ENCODE measurements around the gene SOX8. TPM values are rescaled to one million over a fixed set of nuclear protein-coding genes. Genes with fewer than 3 reads are reported as not detected.
"Not testable (repeated sequence)": the region's sequence is repeated elsewhere in the genome, so short reads cannot be mapped to it uniquely, and the experiment has no call there.

SOX8 gene
- total and polyA plus RNA-seq, 10 of the 15 experiments (the other 5 are each of a cell fraction or from before 2014, with no cell fraction given) = not detected

DNA sequence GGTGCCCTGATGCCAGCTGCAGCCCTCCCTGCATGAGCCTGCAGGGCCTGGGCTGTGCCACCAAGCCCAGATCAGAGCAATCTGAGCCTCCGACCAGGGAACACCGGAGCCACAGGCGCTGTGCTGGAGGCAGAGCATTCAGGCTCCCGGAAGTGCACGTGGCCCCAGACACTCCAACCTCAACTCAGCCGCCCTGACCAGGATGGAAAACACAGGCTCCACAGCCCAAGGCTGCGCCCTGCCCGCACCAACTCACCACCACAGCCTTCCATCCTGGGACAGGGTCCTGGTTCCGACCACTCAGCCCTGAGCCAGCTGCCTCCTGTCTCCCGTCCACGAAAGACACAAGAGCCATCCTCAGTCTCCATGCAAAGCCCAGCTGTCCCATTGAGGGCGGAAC is 29.2 kb upstream of the SOX8 start:
- intact Hi-C loops (cut with micrococcal nuclease; ENCODE audit: unreplicated experiment) = no loop called here
- 65% methylated on average over 12 of the region's 12 CpGs for WGBS (ENCODE audit: insufficient coverage, insufficient replicate concordance, low lambda C conversion rate, missing lambda C conversion rate)

DNA sequence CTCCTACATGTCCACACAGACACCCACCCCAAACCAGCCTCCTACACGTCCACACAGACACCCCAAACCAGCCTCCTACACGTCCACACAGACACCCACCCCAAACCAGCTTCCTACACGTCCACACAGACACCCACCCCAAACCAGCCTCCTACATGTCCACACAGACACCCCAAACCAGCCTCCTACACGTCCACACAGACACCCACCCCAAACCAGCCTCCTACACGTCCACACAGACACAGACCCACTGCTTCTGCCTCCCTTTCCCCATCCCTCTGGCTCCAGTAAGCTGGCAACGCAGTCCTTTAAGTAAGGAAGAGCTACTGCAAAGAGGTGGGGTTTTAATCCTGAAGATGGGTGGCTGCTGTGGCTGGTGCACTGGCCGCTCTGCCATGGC is 27.8 kb upstream of the SOX8 start:
- FAIRE-seq; H3K79me2 ChIP-seq (ENCODE audit: control insufficient read depth, insufficient read depth, low read length); H3K4me3 ChIP-seq; H3K4me2 ChIP-seq (ENCODE audit: control insufficient read depth, insufficient read depth); H4K20me1 ChIP-seq (ENCODE audit: control insufficient read depth, insufficient read depth); H2AFZ ChIP-seq (ENCODE audit: control insufficient read depth, low read depth, low read length); BruUV-seq (replicated peaks); RAD21 ChIA-PET (ENCODE audit: unreplicated experiment); POLR2A ChIA-PET; CTCF ChIA-PET; SMC1A ChIA-PET (ENCODE audit: uncharacterized antibody, unreplicated experiment); in situ Hi-C loops (cut with MboI); H3K9me3 ChIP-seq (replicated peaks; ENCODE audit: control insufficient read depth, insufficient read depth, low read length); intact Hi-C loops (cut with micrococcal nuclease; ENCODE audit: unreplicated experiment); H3K27ac ChIP-seq (ENCODE audit: control insufficient read depth, insufficient read depth); DNase-seq (ENCODE audit: low read depth, low spot score); ATAC-seq; H3K4me1 ChIP-seq (ENCODE audit: control insufficient read depth, insufficient read depth, low read length); H3K36me3 ChIP-seq (ENCODE audit: control insufficient read depth in 2 of 2, insufficient read depth in 2 of 2, low read length in 1 of 2); H3K9ac ChIP-seq (ENCODE audit: control insufficient read depth, insufficient read depth, low read length); H3K27me3 ChIP-seq (replicated peaks in 1 of 2; ENCODE audit: control insufficient read depth in 2 of 2, insufficient read depth in 2 of 2, low read length in 1 of 2): not testable (repeated sequence)
- WGBS (ENCODE audit: insufficient coverage, insufficient replicate concordance, low lambda C conversion rate, missing lambda C conversion rate) = 21% methylated on average over 4 of the region's 7 CpGs

More for the DNA sequence above, 29.2 kb upstream of the SOX8 start:
- DNase-seq (ENCODE audit: low read depth, low spot score) (no peak), ATAC-seq (no peak), FAIRE-seq (no peak)
- Histone ChIP-seq H3K4me3 (no peak overlapping the region), H3K27ac (ENCODE audit: control insufficient read depth, insufficient read depth) (no peak overlapping the region), H3K27me3 (replicated peaks in 1 of 2; ENCODE audit: control insufficient read depth in 2 of 2, insufficient read depth in 2 of 2, low read length in 1 of 2) (no peaks in the 10 kb centered on the region), H3K9ac (ENCODE audit: control insufficient read depth, insufficient read depth, low read length) (no peak overlapping the region), H3K4me2 (ENCODE audit: control insufficient read depth, insufficient read depth) (no peak overlapping the region), H3K9me3 (replicated peaks; ENCODE audit: control insufficient read depth, insufficient read depth, low read length) (no peaks in the 10 kb centered on the region; the same call in 2 of the 3 replicates), H3K36me3 (ENCODE audit: control insufficient read depth in 2 of 2, insufficient read depth in 2 of 2, low read length in 1 of 2) (no peaks in the 10 kb centered on the region), H4K20me1 (ENCODE audit: control insufficient read depth, insufficient read depth) (no peaks in the 10 kb centered on the region), H3K4me1 (ENCODE audit: control insufficient read depth, insufficient read depth, low read length) (no peaks in the 10 kb centered on the region), H3K79me2 (ENCODE audit: control insufficient read depth, insufficient read depth, low read length) (no peaks in the 10 kb centered on the region), H2AFZ (ENCODE audit: control insufficient read depth, low read depth, low read length) (no peak overlapping the region)
- BruUV-seq (replicated peaks) = no TSS peak
- POLR2A ChIA-PET = no interaction called here
- CTCF ChIA-PET = no interaction called here
- SMC1A ChIA-PET (ENCODE audit: uncharacterized antibody, unreplicated experiment) = no interaction called here
- RAD21 ChIA-PET (ENCODE audit: unreplicated experiment) = no interaction called here
- no peak for TF ChIP-seq HDGF (IDR thresholded peaks at IDR 0.05)
- TF ChIP-seq POLR2AphosphoS5 (IDR thresholded peaks at IDR 0.05; ENCODE audit: low read length) = no peak
- TF ChIP-seq, protein P1, sequence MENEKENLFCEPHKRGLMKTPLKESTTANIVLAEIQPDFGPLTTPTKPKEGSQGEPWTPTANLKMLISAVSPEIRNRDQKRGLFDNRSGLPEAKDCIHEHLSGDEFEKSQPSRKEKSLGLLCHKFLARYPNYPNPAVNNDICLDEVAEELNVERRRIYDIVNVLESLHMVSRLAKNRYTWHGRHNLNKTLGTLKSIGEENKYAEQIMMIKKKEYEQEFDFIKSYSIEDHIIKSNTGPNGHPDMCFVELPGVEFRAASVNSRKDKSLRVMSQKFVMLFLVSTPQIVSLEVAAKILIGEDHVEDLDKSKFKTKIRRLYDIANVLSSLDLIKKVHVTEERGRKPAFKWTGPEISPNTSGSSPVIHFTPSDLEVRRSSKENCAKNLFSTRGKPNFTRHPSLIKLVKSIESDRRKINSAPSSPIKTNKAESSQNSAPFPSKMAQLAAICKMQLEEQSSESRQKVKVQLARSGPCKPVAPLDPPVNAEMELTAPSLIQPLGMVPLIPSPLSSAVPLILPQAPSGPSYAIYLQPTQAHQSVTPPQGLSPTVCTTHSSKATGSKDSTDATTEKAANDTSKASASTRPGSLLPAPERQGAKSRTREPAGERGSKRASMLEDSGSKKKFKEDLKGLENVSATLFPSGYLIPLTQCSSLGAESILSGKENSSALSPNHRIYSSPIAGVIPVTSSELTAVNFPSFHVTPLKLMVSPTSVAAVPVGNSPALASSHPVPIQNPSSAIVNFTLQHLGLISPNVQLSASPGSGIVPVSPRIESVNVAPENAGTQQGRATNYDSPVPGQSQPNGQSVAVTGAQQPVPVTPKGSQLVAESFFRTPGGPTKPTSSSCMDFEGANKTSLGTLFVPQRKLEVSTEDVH (IDR thresholded peaks at IDR 0.05; ENCODE audit: low read depth, partially characterized antibody) = no peak
- no peak for TF ChIP-seq CBX3 (IDR thresholded peaks at IDR 0.05; ENCODE audit: borderline replicate concordance, low read depth)
- in situ Hi-C loops (cut with MboI) = no loop called here

DNA sequence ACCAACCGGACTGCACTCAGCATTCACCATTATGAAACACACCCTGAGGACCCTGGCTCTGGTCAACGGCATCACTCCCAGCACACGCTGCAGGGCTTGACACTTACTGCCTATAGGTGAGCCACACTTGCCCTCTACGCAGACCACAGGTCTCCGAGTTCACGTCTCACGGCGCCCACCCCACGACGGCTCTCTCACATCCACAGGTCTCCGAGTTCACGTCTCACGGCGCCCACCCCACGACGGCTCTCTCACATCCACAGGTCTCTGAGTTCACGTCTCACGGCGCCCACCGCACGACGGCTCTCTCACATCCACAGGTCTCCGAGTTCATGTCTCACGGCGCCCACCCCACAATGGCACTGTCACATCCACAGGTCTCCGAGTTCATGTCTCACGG is 25.8 kb upstream of the SOX8 start:
- H3K9me3 ChIP-seq (replicated peaks; ENCODE audit: control insufficient read depth, insufficient read depth, low read length); H3K4me3 ChIP-seq; SMC1A ChIA-PET (ENCODE audit: uncharacterized antibody, unreplicated experiment); H3K4me2 ChIP-seq (ENCODE audit: control insufficient read depth, insufficient read depth); BruUV-seq (replicated peaks); intact Hi-C loops (cut with micrococcal nuclease; ENCODE audit: unreplicated experiment); H3K9ac ChIP-seq (ENCODE audit: control insufficient read depth, insufficient read depth, low read length); ATAC-seq; H3K79me2 ChIP-seq (ENCODE audit: control insufficient read depth, insufficient read depth, low read length); DNase-seq (ENCODE audit: low read depth, low spot score); RAD21 ChIA-PET (ENCODE audit: unreplicated experiment); H4K20me1 ChIP-seq (ENCODE audit: control insufficient read depth, insufficient read depth); H3K4me1 ChIP-seq (ENCODE audit: control insufficient read depth, insufficient read depth, low read length); H2AFZ ChIP-seq (ENCODE audit: control insufficient read depth, low read depth, low read length); in situ Hi-C loops (cut with MboI); H3K27me3 ChIP-seq (replicated peaks in 1 of 2; ENCODE audit: control insufficient read depth in 2 of 2, insufficient read depth in 2 of 2, low read length in 1 of 2); FAIRE-seq; H3K27ac ChIP-seq (ENCODE audit: control insufficient read depth, insufficient read depth); CTCF ChIA-PET; H3K36me3 ChIP-seq (ENCODE audit: control insufficient read depth in 2 of 2, insufficient read depth in 2 of 2, low read length in 1 of 2); POLR2A ChIA-PET: not testable (repeated sequence)
- WGBS (ENCODE audit: insufficient coverage, insufficient replicate concordance, low lambda C conversion rate, missing lambda C conversion rate) = 90% methylated on average over 22 of the region's 27 CpGs

Data from GM12878 (cell line).